Hepatocyte (in vitro differentiated cells): Measurements from ENCODE around the gene FRMPD4. TPM values are rescaled to one million over a fixed set of nuclear protein-coding genes. Genes with fewer than 3 reads are reported as not detected.

ENCODE experiments used
- DNase-seq: peaks from one replicate; pipeline ENCODE4 v3.0.0-alpha.2; 2016; ENCODE audit warnings: low spot score
- H2AFZ ChIP-seq: fragments of 200-600 bp; sonication (generic); 2 replicates; pipeline ENCODE4 v1.6.0; 2016; ENCODE audit warnings: antibody characterized with exemption, mild to moderate bottlenecking
- H3K27ac ChIP-seq: fragments of 200-600 bp; sonication (generic); 2 replicates; pipeline ENCODE4 v1.5.1; 2016; ENCODE audit warnings: mild to moderate bottlenecking
- H3K27me3 ChIP-seq: fragments of 200-600 bp; sonication (generic); 2 replicates; pipeline ENCODE4 v1.6.1; 2016
- H3K36me3 ChIP-seq: fragments of 200-600 bp; sonication (generic); replicated peaks from 2 replicates; pipeline ENCODE4 v1.5.1; 2016; ENCODE audit warnings: low read depth; ENCODE audit not compliant: insufficient read depth
- H3K4me1 ChIP-seq: fragments of 200-600 bp; sonication (generic); 2 replicates; pipeline ENCODE4 v1.5.1; 2016; ENCODE audit warnings: mild to moderate bottlenecking, moderate library complexity; ENCODE audit not compliant: insufficient read depth
- H3K4me2 ChIP-seq: fragments of 200-600 bp; sonication (generic); 2 replicates; pipeline ENCODE4 v1.6.0; 2016
- H3K4me3 ChIP-seq: fragments of 200-600 bp; sonication (generic); 2 replicates; pipeline ENCODE4 v1.5.1; 2016; ENCODE audit warnings: mild to moderate bottlenecking
- H3K79me2 ChIP-seq: fragments of 200-600 bp; sonication (generic); 2 replicates; pipeline ENCODE4 v1.6.0; 2017; ENCODE audit warnings: mild to moderate bottlenecking
- H3K9me2 ChIP-seq: fragments of 200-600 bp; sonication (generic); replicated peaks from 2 replicates; pipeline ENCODE4 v1.6.0; 2017; ENCODE audit warnings: mild to moderate bottlenecking; ENCODE audit not compliant: insufficient read depth
- H3K9me3 ChIP-seq: fragments of 200-600 bp; sonication (generic); 2 replicates; pipeline ENCODE4 v1.5.1; 2016; ENCODE audit warnings: low read depth, mild to moderate bottlenecking
- H4K20me1 ChIP-seq: fragments of 200-600 bp; sonication (generic); 2 replicates; pipeline ENCODE4 v1.6.0; 2016; ENCODE audit warnings: mild to moderate bottlenecking; ENCODE audit not compliant: insufficient read depth, poor library complexity, severe bottlenecking
- CTCF ChIP-seq: fragments of 200-600 bp; sonication (generic); IDR thresholded peaks from 2 replicates; pipeline ENCODE4 v1.5.1; 2016; ENCODE audit warnings: antibody characterized with exemption, mild to moderate bottlenecking; ENCODE audit not compliant: poor library complexity
- EZH2 ChIP-seq: fragments of 200-600 bp; sonication (generic); IDR thresholded peaks from 2 replicates; pipeline ENCODE4 v1.6.1; 2016; ENCODE audit warnings: antibody characterized with exemption, mild to moderate bottlenecking, borderline replicate concordance
- EZH2phosphoT487 ChIP-seq: fragments of 200-600 bp; sonication (generic); IDR thresholded peaks from one replicate; pipeline ENCODE4 v1.6.1; 2018; ENCODE audit warnings: antibody characterized with exemption, mild to moderate bottlenecking, low read depth, moderate library complexity; ENCODE audit not compliant: unreplicated experiment, severe bottlenecking
- WGBS: methylation state at CpG from one replicate; pipeline ENCODE4 v1.1.6; 2016; ENCODE audit warnings: low lambda C conversion rate; ENCODE audit errors: missing lambda C conversion rate; 5-methylcytosine and 5-hydroxymethylcytosine counted together
- polyA plus RNA-seq: library from polyadenylated mRNA; unstranded; fragments of >200 nt; fragmentation: Nextera tagmentation; extraction: Ambion mirVana; gene quantifications from 2 replicates; pipeline ENCODE4 v1.2.1, GENCODE V29; 2016
- total RNA-seq: library from RNA; depleted of rRNA; stranded (reverse); fragments of >200 nt; gene quantifications from 2 replicates; pipeline ENCODE4 v1.2.3, GENCODE V29; 2014

The FRMPD4 gene
- total and polyA plus RNA-seq, 2 experiments from 2014 or later, result 0.23 TPM; not detected in 1

DNA sequence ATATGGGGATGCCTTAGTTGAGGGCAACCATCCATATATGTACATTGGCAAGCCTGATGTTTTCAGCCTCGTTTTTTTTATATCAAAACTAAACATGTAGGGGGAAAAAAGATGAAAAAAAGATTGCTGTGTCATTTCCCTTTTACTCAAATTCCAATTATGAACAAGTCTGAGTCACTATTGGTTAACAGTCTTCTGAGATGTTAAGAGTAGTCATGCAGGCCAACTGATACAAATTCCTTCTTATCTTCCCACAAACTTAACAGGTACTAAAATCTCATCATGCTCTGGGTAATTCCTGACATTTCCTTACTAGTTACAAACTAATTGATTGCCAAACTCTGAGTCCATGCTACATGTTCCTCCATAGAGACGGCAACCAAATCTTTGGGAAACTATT is 222.1 kb downstream of the FRMPD4 start:
- Histone ChIP-seq H3K79me2 (no peaks in the 10 kb centered on the region), H3K36me3 (no peaks in the 10 kb centered on the region), H3K9me3 (no peaks in the 10 kb centered on the region), H3K4me1 (no peaks in the 10 kb centered on the region), H3K27ac (no peak overlapping the region), H3K9me2 (no peaks in the 10 kb centered on the region), H4K20me1 (no peaks in the 10 kb centered on the region), H3K27me3 (no peaks in the 10 kb centered on the region), H3K4me2 (no peak overlapping the region), H2AFZ (no peak overlapping the region), H3K4me3 (no peak overlapping the region)
- WGBS, result 54% methylated on average over 2 of the region's 2 CpGs
- DNase-seq, result no peak
- TF ChIP-seq EZH2 (no peak), EZH2phosphoT487 (no peak), CTCF (no peak)

DNA sequence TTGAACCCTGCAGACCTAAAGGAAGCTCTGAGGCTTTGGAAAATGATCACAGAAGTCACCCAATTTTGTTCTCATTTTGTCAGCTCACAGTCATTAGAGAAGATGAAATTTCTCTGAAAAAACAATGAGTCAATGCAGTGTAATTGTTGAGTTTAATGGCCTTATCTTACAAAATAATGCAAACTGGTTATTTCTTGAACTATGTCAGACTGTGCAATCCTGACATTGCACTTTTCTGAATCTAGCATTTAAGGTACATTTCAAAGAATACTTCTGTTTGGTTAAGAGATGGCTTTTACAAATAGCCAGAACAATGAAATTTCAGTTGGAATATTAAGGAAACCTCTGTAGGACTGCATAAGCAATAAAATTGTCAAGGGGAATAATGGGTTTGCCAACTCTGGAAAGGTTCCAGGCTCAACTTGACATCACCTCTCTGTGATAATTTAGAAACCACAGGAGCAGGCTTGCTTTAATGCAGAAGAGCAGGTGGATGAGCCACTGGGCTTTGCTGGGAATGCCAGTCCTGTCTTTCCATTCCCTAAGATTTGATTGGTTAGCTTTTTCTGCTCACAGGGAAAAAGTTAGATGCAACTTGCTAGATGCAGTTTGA is 222.8 kb downstream of the FRMPD4 start:
- H3K9me3 ChIP-seq, result no peaks in the 10 kb centered on the region
- no peak for DNase-seq
- no peak overlapping the region for H3K4me3 ChIP-seq
- H4K20me1 ChIP-seq, result no peaks in the 10 kb centered on the region
- no peaks in the 10 kb centered on the region for H3K79me2 ChIP-seq
- no peaks in the 10 kb centered on the region for H3K36me3 ChIP-seq
- no peak overlapping the region for H3K27ac ChIP-seq
- H3K9me2 ChIP-seq, result no peaks in the 10 kb centered on the region
- H2AFZ ChIP-seq, result no peak overlapping the region
- H3K4me2 ChIP-seq, result no peak overlapping the region
- no peaks in the 10 kb centered on the region for H3K27me3 ChIP-seq
- no peaks in the 10 kb centered on the region for H3K4me1 ChIP-seq
- no peak for TF ChIP-seq CTCF
- no peak for TF ChIP-seq EZH2phosphoT487
- no peak for TF ChIP-seq EZH2

GRCh38 chrX:12363216-12363615 is 224.9 kb downstream of the FRMPD4 start:
- DNase-seq, result no peak
- Histone ChIP-seq H3K4me2 (no peak overlapping the region), H3K9me2 (no peaks in the 10 kb centered on the region), H3K4me1 (no peaks in the 10 kb centered on the region), H2AFZ (no peak overlapping the region), H3K36me3 (no peaks in the 10 kb centered on the region), H4K20me1 (no peaks in the 10 kb centered on the region), H3K27ac (no peak overlapping the region), H3K9me3 (no peaks in the 10 kb centered on the region), H3K27me3 (no peaks in the 10 kb centered on the region), H3K79me2 (no peaks in the 10 kb centered on the region), H3K4me3 (no peak overlapping the region)
- no peak for TF ChIP-seq EZH2phosphoT487
- no peak for TF ChIP-seq CTCF
- no peak for TF ChIP-seq EZH2
- WGBS, result 83% methylated on average over 2 of the region's 2 CpGs

- Histone ChIP-seq H3K4me1 (no peaks in the 10 kb centered on the region), H3K9me3 (no peaks in the 10 kb centered on the region), H3K27ac (no peak overlapping the region), H4K20me1 (no peaks in the 10 kb centered on the region), H3K9me2 (no peaks in the 10 kb centered on the region), H2AFZ (no peak overlapping the region), H3K4me2 (no peak overlapping the region), H3K27me3 (no peaks in the 10 kb centered on the region), H3K79me2 (no peaks in the 10 kb centered on the region), H3K36me3 (no peaks in the 10 kb centered on the region), H3K4me3 (no peak overlapping the region)
- WGBS, result 66% methylated on average over 2 of the region's 2 CpGs
- TF ChIP-seq EZH2 (no peak), EZH2phosphoT487 (no peak), CTCF (no peak)
- DNase-seq, result no peak
Observed at GRCh38 chrX:12366440-12366839, 228.2 kb downstream of the FRMPD4 start.
